Trophoblast cell (in vitro differentiated cells and primary cell): ENCODE results near the gene CDX1.
A peak's percentile ranks its signal among the peaks of the same experiment; 100 is the strongest.

ENCODE experiments used
- DNase-seq, 2 donors: peaks; one replicate each; pipeline ENCODE4 v3.0.0-alpha.2; 2016
- H2AFZ ChIP-seq: 2 replicates; pipeline ENCODE4 v1.6.1; 2013; ENCODE audit warnings: low read length, moderate library complexity, mild to moderate bottlenecking; ENCODE audit not compliant: insufficient read depth, poor library complexity
- H2AK5ac ChIP-seq: 2 replicates; pipeline ENCODE4 v1.6.1; 2013; ENCODE audit warnings: mild to moderate bottlenecking, low read length
- H2BK120ac ChIP-seq: 2 replicates; pipeline ENCODE4 v1.6.1; 2013; ENCODE audit warnings: low read length, mild to moderate bottlenecking, moderate library complexity; ENCODE audit not compliant: insufficient read depth, poor library complexity
- H2BK12ac ChIP-seq: 2 replicates; pipeline ENCODE4 v1.6.1; 2013; ENCODE audit warnings: mild to moderate bottlenecking, low read length, moderate library complexity
- H2BK5ac ChIP-seq: 2 replicates; pipeline ENCODE4 v1.6.1; 2013; ENCODE audit warnings: low read length, low read depth, moderate library complexity, mild to moderate bottlenecking; ENCODE audit not compliant: poor library complexity
- H3K14ac ChIP-seq: 2 replicates; pipeline ENCODE4 v1.6.1; 2013; ENCODE audit warnings: mild to moderate bottlenecking, low read length
- H3K18ac ChIP-seq: 2 replicates; pipeline ENCODE4 v1.6.1; 2013; ENCODE audit warnings: mild to moderate bottlenecking, low read length
- H3K23ac ChIP-seq: 2 replicates; pipeline ENCODE4 v1.6.1; 2013; ENCODE audit warnings: low read length
- H3K27ac ChIP-seq: 2 replicates; pipeline ENCODE4 v1.5.1; 2013; ENCODE audit warnings: low read depth, mild to moderate bottlenecking, inconsistent platforms, low read length, moderate library complexity
- H3K27me3 ChIP-seq: 2 replicates; pipeline ENCODE4 v1.6.1; 2013; ENCODE audit warnings: inconsistent platforms, mild to moderate bottlenecking, low read length, moderate library complexity; ENCODE audit not compliant: insufficient read depth
- H3K36me3 ChIP-seq, 2 experiments: 1 replicate in 1 of 2; 2 replicates in 1 of 2; pipeline ENCODE4 v1.6.1; 2013; ENCODE audit warnings: low read length in 2 of 2, mild to moderate bottlenecking in 2 of 2, moderate library complexity in 1 of 2; ENCODE audit not compliant: insufficient read depth in 2 of 2, control insufficient read depth in 1 of 2
- H3K4ac ChIP-seq: 2 replicates; pipeline ENCODE4 v1.6.1; 2013; ENCODE audit warnings: low read depth, mild to moderate bottlenecking, low read length, moderate library complexity
- H3K4me1 ChIP-seq, 2 experiments: 1 replicate in 1 of 2; 2 replicates in 1 of 2; pipeline ENCODE4 v1.6.1; 2013; ENCODE audit warnings: low read length in 2 of 2, mild to moderate bottlenecking in 2 of 2, moderate library complexity in 1 of 2; ENCODE audit not compliant: insufficient read depth in 2 of 2, control insufficient read depth in 1 of 2
- H3K4me2 ChIP-seq: 2 replicates; pipeline ENCODE4 v1.6.1; 2013; ENCODE audit warnings: inconsistent platforms, mild to moderate bottlenecking, low read length, moderate library complexity
- H3K4me3 ChIP-seq: 2 replicates; pipeline ENCODE4 v1.5.1; 2013; ENCODE audit warnings: mild to moderate bottlenecking, low read depth, low read length, inconsistent platforms
- H3K79me1 ChIP-seq: one replicate; pipeline ENCODE4 v1.6.1; 2013; ENCODE audit warnings: low read length
- H3K79me2 ChIP-seq: 2 replicates; pipeline ENCODE4 v1.6.1; 2013; ENCODE audit warnings: low read length, mild to moderate bottlenecking; ENCODE audit not compliant: control insufficient read depth, insufficient read depth, poor library complexity
- H3K9ac ChIP-seq: 2 replicates; pipeline ENCODE4 v1.6.1; 2013; ENCODE audit warnings: mild to moderate bottlenecking, low read length
- H3K9me3 ChIP-seq: 2 replicates; pipeline ENCODE4 v1.6.1; 2013; ENCODE audit warnings: low read depth, mild to moderate bottlenecking, control low read depth, inconsistent platforms, low read length; ENCODE audit not compliant: insufficient read depth
- H4K12ac ChIP-seq: 2 replicates; pipeline ENCODE4 v1.6.1; 2013; ENCODE audit warnings: low read depth, mild to moderate bottlenecking, low read length, moderate library complexity
- H4K8ac ChIP-seq: 2 replicates; pipeline ENCODE4 v1.6.1; 2013; ENCODE audit warnings: low read depth, mild to moderate bottlenecking, low read length, moderate library complexity
- H4K91ac ChIP-seq: one replicate; pipeline ENCODE4 v1.6.1; 2013; ENCODE audit warnings: low read depth, mild to moderate bottlenecking, low read length, moderate library complexity
- WGBS: extraction: QIAGEN DNeasy Blood & Tissue Kit; methylation state at CpG from one replicate; pipeline ENCODE4 v1.1.7; 2013; ENCODE audit warnings: missing lambda C conversion rate; ENCODE audit not compliant: insufficient read length, insufficient coverage; ENCODE audit errors: extremely low coverage; 5-methylcytosine and 5-hydroxymethylcytosine counted together

The CDX1 gene

DNA sequence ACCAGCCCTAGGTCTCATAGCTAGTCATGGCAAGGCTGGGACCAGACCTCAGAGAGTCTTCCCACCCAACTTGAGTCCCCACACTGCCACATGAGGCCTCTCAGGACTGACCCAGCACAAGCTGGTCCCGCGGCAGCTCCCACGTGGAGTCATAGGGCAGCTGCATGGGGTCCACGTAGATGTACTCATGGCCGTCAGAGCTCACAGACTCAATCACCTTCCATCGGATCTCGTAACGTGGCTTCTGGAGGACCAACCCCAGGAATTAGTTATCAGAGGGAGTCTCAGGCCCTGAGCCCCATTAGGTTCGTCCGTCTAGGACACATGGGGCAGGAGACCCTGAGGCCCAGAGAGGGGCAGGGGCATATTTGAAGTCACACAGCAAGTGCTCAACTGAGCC lies 41.2 kb upstream of the CDX1 start:
- Histone ChIP-seq H4K12ac (no peak overlapping the region), H3K27me3 (no peaks in the 10 kb centered on the region), H2BK120ac (no peak overlapping the region), H2BK5ac (no peak overlapping the region), H3K18ac (no peak overlapping the region), H3K4me2 (no peak overlapping the region), H3K14ac (no peak overlapping the region), H4K8ac (no peak overlapping the region), H3K4ac (no peak overlapping the region), H3K9ac (no peak overlapping the region), H3K9me3 (peaks cover 8% of the 10 kb centered on the region), H4K91ac (no peak overlapping the region), H3K23ac (no peak overlapping the region), H3K4me3 (no peak overlapping the region), H3K79me2 (peaks cover 2% of the 10 kb centered on the region), H2BK12ac (no peak overlapping the region), H3K27ac (no peak overlapping the region), H3K36me3 (peaks cover 68 to 84% of the 10 kb centered on the region in 2 experiments), H3K4me1 (peaks cover 0 to 6% of the 10 kb centered on the region in 2 experiments), H3K79me1 (peaks cover 6% of the 10 kb centered on the region), H2AK5ac (no peak overlapping the region), H2AFZ (no peak overlapping the region)
- WGBS = no CpG with 5 or more reads among the region's 10 CpGs
- DNase-seq = no peak

- Histone ChIP-seq H3K27ac (no peak overlapping the region), H3K4me1 (peaks cover 0 to 8% of the 10 kb centered on the region in 2 experiments), H3K4me2 (no peak overlapping the region), H2AFZ (no peak overlapping the region), H3K23ac (no peak overlapping the region), H3K4ac (no peak overlapping the region), H2BK5ac (no peak overlapping the region), H2BK12ac (no peak overlapping the region), H2BK120ac (no peak overlapping the region), H3K36me3 (peaks cover 62 to 77% of the 10 kb centered on the region in 2 experiments), H4K8ac (no peak overlapping the region), H4K12ac (peak overlapping the region; percentile 6), H3K9me3 (peaks cover 5% of the 10 kb centered on the region), H3K79me2 (peaks cover 2% of the 10 kb centered on the region), H3K79me1 (peaks cover 9% of the 10 kb centered on the region), H4K91ac (no peak overlapping the region), H2AK5ac (no peak overlapping the region), H3K9ac (no peak overlapping the region), H3K27me3 (no peaks in the 10 kb centered on the region), H3K4me3 (no peak overlapping the region), H3K18ac (no peak overlapping the region), H3K14ac (no peak overlapping the region)
- no peak for DNase-seq
- WGBS = no CpG with 5 or more reads among the region's 10 CpGs
Observed at GRCh38 chr5:150126199-150126920, 40.2 kb upstream of the CDX1 start.

GRCh38 chr5:150126921-150127265 lies 39.7 kb upstream of the CDX1 start:
- Histone ChIP-seq H4K91ac (peak overlapping the region; percentile 56), H2BK120ac (no peak overlapping the region), H3K4me1 (peaks cover 0 to 8% of the 10 kb centered on the region in 2 experiments), H3K4me3 (no peak overlapping the region), H2AFZ (no peak overlapping the region), H2BK5ac (no peak overlapping the region), H3K14ac (no peak overlapping the region), H3K9ac (no peak overlapping the region), H3K23ac (no peak overlapping the region), H2AK5ac (peak overlapping the region; percentile 10), H3K4me2 (no peak overlapping the region), H3K9me3 (peaks cover 5% of the 10 kb centered on the region), H3K27me3 (no peaks in the 10 kb centered on the region), H3K18ac (no peak overlapping the region), H3K27ac (no peak overlapping the region), H3K4ac (no peak overlapping the region), H2BK12ac (peak overlapping the region; percentile 3), H3K79me2 (peaks cover 2% of the 10 kb centered on the region), H4K12ac (peak overlapping the region; percentile 6), H4K8ac (no peak overlapping the region), H3K79me1 (peaks cover 9% of the 10 kb centered on the region), H3K36me3 (peaks cover 60 to 75% of the 10 kb centered on the region in 2 experiments)
- WGBS = no CpG with 5 or more reads among the region's 6 CpGs
- DNase-seq = no peak

- Histone ChIP-seq H3K36me3 (peaks cover 65 to 77% of the 10 kb centered on the region in 2 experiments), H4K12ac (no peak overlapping the region), H4K8ac (peak overlapping the region; percentile 5), H2BK12ac (no peak overlapping the region), H2AK5ac (peak overlapping the region; percentile 67), H2BK5ac (no peak overlapping the region), H4K91ac (peak overlapping the region; percentile 9), H3K9me3 (peaks cover 5% of the 10 kb centered on the region), H3K79me2 (peaks cover 2% of the 10 kb centered on the region), H3K4me3 (peak overlapping the region; percentile 33), H3K9ac (no peak overlapping the region), H3K27ac (no peak overlapping the region), H3K4me2 (no peak overlapping the region), H3K4ac (no peak overlapping the region), H2BK120ac (no peak overlapping the region), H3K23ac (no peak overlapping the region), H2AFZ (no peak overlapping the region), H3K14ac (no peak overlapping the region), H3K79me1 (peaks cover 9% of the 10 kb centered on the region), H3K18ac (peak overlapping the region; percentile 44), H3K4me1 (peaks cover 0 to 4% of the 10 kb centered on the region in 2 experiments), H3K27me3 (no peaks in the 10 kb centered on the region)
- WGBS = no CpG with 5 or more reads among the region's 8 CpGs
- peak in 1 of 2 donors; percentile 29 for DNase-seq
Observed at GRCh38 chr5:150129454-150129812, 37.1 kb upstream of the CDX1 start.
